Measurements from ENCODE around the gene MDM1. TPM values are rescaled to one million over a fixed set of nuclear protein-coding genes. Genes with fewer than 3 reads are reported as not detected.

MDM1 gene
- total and polyA plus RNA-seq, 2 experiments from 2014 or later = 13.6 to 18.9 TPM

GRCh38 chr12:68305278-68305677, 26.9 kb downstream of the MDM1 start:
- H3K36me3 ChIP-seq (ENCODE audit: insufficient read depth) = no peaks in the 10 kb centered on the region
- H3K9me3 Mint-ChIP-seq = no peaks in the 10 kb centered on the region
- H3K4me3 ChIP-seq = no peak overlapping the region
- H3K4me2 ChIP-seq = no peak overlapping the region
- no peaks in the 10 kb centered on the region for H3K27me3 ChIP-seq (ENCODE audit: insufficient read depth)
- H3K27ac Mint-ChIP-seq = no peak overlapping the region
- H3K27me3 Mint-ChIP-seq (ENCODE audit: insufficient read depth, low read depth, poor library complexity) = no peaks in the 10 kb centered on the region
- H4K20me1 ChIP-seq (replicated peaks; ENCODE audit: insufficient read depth) = no peaks in the 10 kb centered on the region
- no peak for DNase-seq (ENCODE audit: low spot score)
- H3K27ac ChIP-seq (ENCODE audit: low read depth) = no peak overlapping the region
- no peak overlapping the region for H2AFZ ChIP-seq
- no peaks in the 10 kb centered on the region for H3K79me2 ChIP-seq (replicated peaks; ENCODE audit: insufficient read depth)
- TF ChIP-seq ETS1 (IDR thresholded peaks at IDR 0.05) (no peak), EZH2phosphoT487 (IDR thresholded peaks at IDR 0.05; ENCODE audit: unreplicated experiment) (no peak), JUNB (IDR thresholded peaks at IDR 0.05; ENCODE audit: unreplicated experiment) (no peak), EZH2 (IDR thresholded peaks at IDR 0.05; ENCODE audit: low read depth, unreplicated experiment) (no peak), CREB1 (CRISPR knock-in tag; IDR thresholded peaks at IDR 0.05; ENCODE audit: low read depth) (no peak)
- no peaks in the 10 kb centered on the region for H3K4me1 Mint-ChIP-seq
- no peaks in the 10 kb centered on the region for H3F3A ChIP-seq (replicated peaks; ENCODE audit: low read depth)
- no peak for ATAC-seq
- no peaks in the 10 kb centered on the region for H3K4me1 ChIP-seq (ENCODE audit: insufficient read depth)
- no peaks in the 10 kb centered on the region for H3K9me2 ChIP-seq (ENCODE audit: insufficient read depth)
- H3K36me3 Mint-ChIP-seq (ENCODE audit: low read depth) = peaks cover 7% of the 10 kb centered on the region
- no peak overlapping the region for H3K4me3 Mint-ChIP-seq

- no peak overlapping the region for H3K4me3 Mint-ChIP-seq
- H3K4me3 ChIP-seq = no peak overlapping the region
- H3K36me3 ChIP-seq (ENCODE audit: insufficient read depth) = no peaks in the 10 kb centered on the region
- ATAC-seq (no peak), DNase-seq (ENCODE audit: low spot score) (no peak)
- H3K4me1 ChIP-seq (ENCODE audit: insufficient read depth) = no peaks in the 10 kb centered on the region
- H4K20me1 ChIP-seq (replicated peaks; ENCODE audit: insufficient read depth) = no peaks in the 10 kb centered on the region
- H3K4me1 Mint-ChIP-seq = no peaks in the 10 kb centered on the region
- H3K27me3 Mint-ChIP-seq (ENCODE audit: insufficient read depth, low read depth, poor library complexity) = no peaks in the 10 kb centered on the region
- peaks cover 7% of the 10 kb centered on the region for H3K36me3 Mint-ChIP-seq (ENCODE audit: low read depth)
- H3K9me3 Mint-ChIP-seq = no peaks in the 10 kb centered on the region
- TF ChIP-seq CTCF (conservative IDR thresholded peaks at IDR 0.05; ENCODE audit: low read depth in 2 of 2) (no peak), NANOG (IDR thresholded peaks at IDR 0.05; ENCODE audit: borderline replicate concordance) (no peak), ZNF462 (CRISPR knock-in tag; IDR thresholded peaks at IDR 0.05) (no peak), REST (IDR thresholded peaks at IDR 0.05; ENCODE audit: unreplicated experiment) (no peak)
- no peak overlapping the region for H3K27ac ChIP-seq (ENCODE audit: low read depth)
- no peaks in the 10 kb centered on the region for H3K79me2 ChIP-seq (replicated peaks; ENCODE audit: insufficient read depth)
- no peak overlapping the region for H3K27ac Mint-ChIP-seq
- no peak overlapping the region for H3K4me2 ChIP-seq
- no peaks in the 10 kb centered on the region for H3F3A ChIP-seq (replicated peaks; ENCODE audit: low read depth)
- no peaks in the 10 kb centered on the region for H3K27me3 ChIP-seq (ENCODE audit: insufficient read depth)
- H2AFZ ChIP-seq = no peak overlapping the region
- no peaks in the 10 kb centered on the region for H3K9me2 ChIP-seq (ENCODE audit: insufficient read depth)
These were observed 27.5 kb downstream of the MDM1 start for GRCh38 chr12:68304626-68305025.

Data from GM23338 (cell line).